Measurements from ENCODE around the gene DPT. TPM values are rescaled to one million over a fixed set of nuclear protein-coding genes. Genes with fewer than 3 reads are reported as not detected.

The DPT gene
- total and polyA plus RNA-seq, 2 of the 4 experiments (the other 2 are of a cell fraction) = not detected

GRCh38 chr1:168720839-168721238, 8.2 kb downstream of the DPT start:
- no TSS peak for BruUV-seq (replicated peaks)
- H3K4me1 ChIP-seq (ENCODE audit: control insufficient read depth, insufficient read depth, low read length) = no peaks in the 10 kb centered on the region
- no peak for TF ChIP-seq RAD21 (IDR thresholded peaks at IDR 0.05; ENCODE audit: low read length)
- TF ChIP-seq MAFK (IDR thresholded peaks at IDR 0.05; ENCODE audit: low read depth, low read length) = no peak
- no peak for TF ChIP-seq CEBPB (IDR thresholded peaks at IDR 0.05; ENCODE audit: low read depth, low read length)
- no peak for TF ChIP-seq RFX5 (IDR thresholded peaks at IDR 0.05; ENCODE audit: low read depth, low read length)
- TF ChIP-seq CHD1 (IDR thresholded peaks at IDR 0.05; ENCODE audit: low read depth, low read length) = no peak
- TF ChIP-seq POLR2A (IDR thresholded peaks at IDR 0.05; ENCODE audit: low read depth, low read length) = no peak
- TF ChIP-seq BHLHE40 (IDR thresholded peaks at IDR 0.05; ENCODE audit: low read depth, low read length) = no peak
- no peak for TF ChIP-seq NFE2L2 (IDR thresholded peaks at IDR 0.05; ENCODE audit: low read depth, low read length)
- TF ChIP-seq SMC3 (IDR thresholded peaks at IDR 0.05; ENCODE audit: low read depth, low read length) = no peak
- no peak for TF ChIP-seq RCOR1 (IDR thresholded peaks at IDR 0.05; ENCODE audit: insufficient replicate concordance, low read length)
- no peak for TF ChIP-seq USF2 (IDR thresholded peaks at IDR 0.05; ENCODE audit: low read depth, low read length)
- no peak for TF ChIP-seq MXI1 (IDR thresholded peaks at IDR 0.05; ENCODE audit: borderline replicate concordance, low read depth, low read length)
- TF ChIP-seq FOS (IDR thresholded peaks at IDR 0.05; ENCODE audit: low read depth, low read length) = no peak
- no peak overlapping the region for H2BK5ac ChIP-seq (ENCODE audit: low read depth, low read length, poor library complexity, severe bottlenecking)
- no peak overlapping the region for H2BK15ac ChIP-seq (ENCODE audit: low read depth, low read length)
- no peak overlapping the region for H4K91ac ChIP-seq (ENCODE audit: insufficient read depth, low read depth, low read length)
- H4K20me1 ChIP-seq (ENCODE audit: insufficient read depth, low read length) = no peaks in the 10 kb centered on the region
- H4K8ac ChIP-seq (ENCODE audit: low read depth in 2 of 2, low read length in 2 of 2) = no peak overlapping the region
- no peak overlapping the region for H2AK9ac ChIP-seq (replicated peaks; ENCODE audit: low read depth, low read length, poor library complexity)
- H3K9me1 ChIP-seq (ENCODE audit: insufficient read depth, low read length) = no peaks in the 10 kb centered on the region
- no peaks in the 10 kb centered on the region for H3K36me3 ChIP-seq (ENCODE audit: control insufficient read depth, insufficient read depth, low read length)
- no peak overlapping the region for H3K14ac ChIP-seq (replicated peaks; ENCODE audit: low read depth, low read length)
- no peak overlapping the region for H4K5ac ChIP-seq (ENCODE audit: low read depth, low read length)
- H3K9ac ChIP-seq (ENCODE audit: low read depth, low read length) = no peak overlapping the region
- in situ Hi-C loops (cut with MboI; ENCODE audit: low sequenced_read_pairs) (no loop called here), intact Hi-C loops (cut with micrococcal nuclease) (no loop called here), dilution Hi-C loops (cut with HindIII; ENCODE audit: low sequenced_read_pairs, unreplicated experiment) (no loop called here)
- H3K4me2 ChIP-seq (ENCODE audit: low read depth, low read length) = no peak overlapping the region
- no peak overlapping the region for H3K4me3 ChIP-seq (ENCODE audit: insufficient read depth, low read depth, low read length)
- ATAC-seq (ENCODE audit: low read depth) (no peak), DNase-seq (no peak)
- H3K23ac ChIP-seq (ENCODE audit: low read depth, low read length) = no peak overlapping the region
- H3K56ac ChIP-seq (ENCODE audit: extremely low read depth, insufficient read depth, low read length) = no peak overlapping the region
- ChIA-PET CTCF (no interaction called here), POLR2A (ENCODE audit: unreplicated experiment) (no interaction called here)
- H3K79me1 ChIP-seq (ENCODE audit: low read depth in 1 of 2, low read length in 2 of 2) = no peaks in the 10 kb centered on the region
- no peaks in the 10 kb centered on the region for H3K27me3 ChIP-seq (ENCODE audit: control insufficient read depth, insufficient read depth, low read length)
- H3K27ac ChIP-seq (ENCODE audit: insufficient read depth, low read length) = no peak overlapping the region
- H3K18ac ChIP-seq (ENCODE audit: low read depth, low read length) = no peak overlapping the region
- no peak overlapping the region for H2AK5ac ChIP-seq (ENCODE audit: low read depth, low read length)
- no peaks in the 10 kb centered on the region for H3K9me3 ChIP-seq (ENCODE audit: control insufficient read depth, insufficient read depth, low read length)
- no peak overlapping the region for H2AFZ ChIP-seq (replicated peaks; ENCODE audit: low read length, poor library complexity)
- H3K4ac ChIP-seq (ENCODE audit: low read depth, low read length) = no peak overlapping the region
- H2BK20ac ChIP-seq (ENCODE audit: low read depth, low read length) = no peak overlapping the region
- no peak overlapping the region for H2BK120ac ChIP-seq (ENCODE audit: low read depth, low read length)
